ENCODE data around the gene ZDHHC24.

ZDHHC24 gene

GRCh38 chr11:66564984-66565383, 19.1 kb upstream of the ZDHHC24 start:
- DNase-seq (ENCODE audit: low read depth) = no peak
- H3K4me3 ChIP-seq (ENCODE audit: low read depth, low read length) = no peak overlapping the region
- no peak for TF ChIP-seq CTCF (IDR thresholded peaks at IDR 0.05; ENCODE audit: control insufficient read depth, extremely low read depth, insufficient read depth)

GRCh38 chr11:66564538-66564937, 18.7 kb upstream of the ZDHHC24 start:
- no peak for TF ChIP-seq CTCF (IDR thresholded peaks at IDR 0.05; ENCODE audit: control insufficient read depth, extremely low read depth, insufficient read depth)
- H3K4me3 ChIP-seq (ENCODE audit: low read depth, low read length) = no peak overlapping the region
- no peak for DNase-seq (ENCODE audit: low read depth)

GRCh38 chr11:66563832-66564231, 18.0 kb upstream of the ZDHHC24 start:
- no peak overlapping the region for H3K4me3 ChIP-seq (ENCODE audit: low read depth, low read length)
- DNase-seq (ENCODE audit: low read depth) = no peak
- TF ChIP-seq CTCF (IDR thresholded peaks at IDR 0.05; ENCODE audit: control insufficient read depth, extremely low read depth, insufficient read depth) = no peak

- no peak overlapping the region for H3K4me3 ChIP-seq (ENCODE audit: low read depth, low read length)
- TF ChIP-seq CTCF (IDR thresholded peaks at IDR 0.05; ENCODE audit: control insufficient read depth, extremely low read depth, insufficient read depth) = no peak
- DNase-seq (ENCODE audit: low read depth) = no peak
Observed at GRCh38 chr11:66562907-66563583, 17.2 kb upstream of the ZDHHC24 start.

GRCh38 chr11:66562275-66562674, 16.4 kb upstream of the ZDHHC24 start:
- DNase-seq (ENCODE audit: low read depth) = no peak

GRCh38 chr11:66561975-66562248, 16.1 kb upstream of the ZDHHC24 start:
- DNase-seq (ENCODE audit: low read depth) = no peak
- no peak for TF ChIP-seq CTCF (IDR thresholded peaks at IDR 0.05; ENCODE audit: control insufficient read depth, extremely low read depth, insufficient read depth)
- H3K4me3 ChIP-seq (ENCODE audit: low read depth, low read length) = no peak overlapping the region

More at GRCh38 chr11:66562275-66562674, 16.4 kb upstream of the ZDHHC24 start:
- no peak for TF ChIP-seq CTCF (IDR thresholded peaks at IDR 0.05; ENCODE audit: control insufficient read depth, extremely low read depth, insufficient read depth)
- H3K4me3 ChIP-seq (ENCODE audit: low read depth, low read length) = no peak overlapping the region
